Activated CD4-positive, alpha-beta memory T cell treated with anti-CD3 and anti-CD28 coated beads for 36 hours (primary cell): ENCODE data around the gene RBM42. TPM values are rescaled to one million over a fixed set of nuclear protein-coding genes. Genes with fewer than 3 reads are reported as not detected.
A peak's percentile ranks its signal among the peaks of the same experiment; 100 is the strongest.

ENCODE experiments used
- CTCF ChIA-PET: fragments of 350-600 bp; sonication (Branson Sonifier 250); formaldehyde crosslinking; loops from one replicate; lab custom pipeline; 2021; ENCODE audit warnings: antibody characterized with exemption, inconsistent platforms; lab: Charles Lee
- POLR2A ChIA-PET: fragments of 350-600 bp; sonication (Branson Sonifier 250); formaldehyde crosslinking; loops from one replicate; lab custom pipeline; 2021; ENCODE audit warnings: antibody characterized with exemption; lab: Charles Lee
- DNase-seq: peaks from one replicate; pipeline ENCODE4 v3.0.0-alpha.2; 2020
- H3K27ac Mint-ChIP-seq: one replicate; pipeline ENCODE4 v1.8.0; 2021; ENCODE audit warnings: mixed read lengths
- H3K27me3 Mint-ChIP-seq: one replicate; pipeline ENCODE4 v1.8.0; 2021; ENCODE audit warnings: mixed read lengths
- H3K36me3 Mint-ChIP-seq: one replicate; pipeline ENCODE4 v1.8.0; 2021; ENCODE audit warnings: mixed read lengths
- H3K4me1 Mint-ChIP-seq: one replicate; pipeline ENCODE4 v1.8.0; 2021; ENCODE audit warnings: low read depth, mixed read lengths
- H3K4me3 Mint-ChIP-seq: one replicate; pipeline ENCODE4 v1.8.0; 2021; ENCODE audit warnings: mild to moderate bottlenecking, mixed read lengths
- H3K9me3 Mint-ChIP-seq: one replicate; pipeline ENCODE4 v1.8.0; 2021; ENCODE audit warnings: mixed read lengths
- intact Hi-C: fragments of 100-400 bp; cut with micrococcal nuclease; formaldehyde crosslinking; loops from one replicate; pipeline ENCODE4 v1.15.1; 2023
- total RNA-seq, 2 experiments: library from RNA; stranded (reverse); gene quantifications; one replicate each; pipeline ENCODE4 v1.2.3, GENCODE V29; 2021

The RBM42 gene
- total RNA-seq, 2 experiments from 2014 or later = 86.4 to 88.0 TPM

- ChIA-PET CTCF (interaction anchor here (1.2 to 1.6 kb wide), 3 partner anchors 16 to 258 kb away, joined by 3 to 6 read pairs (median 4); partner anchors contain the start of gene COX6B1), POLR2A (interaction anchor here (1.1 to 1.5 kb wide), 4 partner anchors 25 to 38 kb away, joined by 3 to 9 read pairs (median 4); partner anchors contain the start of gene COX6B1)
- H3K9me3 Mint-ChIP-seq = no peaks in the 10 kb centered on the region
- DNase-seq = peak; percentile 86
- H3K27ac Mint-ChIP-seq = peak overlapping the region; percentile 38
- peaks cover 8% of the 10 kb centered on the region for H3K4me1 Mint-ChIP-seq
- H3K4me3 Mint-ChIP-seq = peak overlapping the region; percentile 69
- intact Hi-C loops = loop anchor here (1.0 kb wide), 1 partner anchor 25 kb away; the partner anchor contains the start of gene COX6B1
- H3K36me3 Mint-ChIP-seq = no peaks in the 10 kb centered on the region
- H3K27me3 Mint-ChIP-seq = peaks cover 23% of the 10 kb centered on the region
These were observed 44.4 kb downstream of the RBM42 start for GRCh38 chr19:35673121-35673804.

- H3K4me3 Mint-ChIP-seq = no peak overlapping the region
These were observed 46.8 kb downstream of the RBM42 start for GRCh38 chr19:35675589-35676140.

More at GRCh38 chr19:35675589-35676140, 46.8 kb downstream of the RBM42 start:
- Mint-ChIP-seq H3K9me3 (no peaks in the 10 kb centered on the region), H3K4me1 (peaks cover 8% of the 10 kb centered on the region), H3K36me3 (no peaks in the 10 kb centered on the region), H3K27ac (no peak overlapping the region), H3K27me3 (peaks cover 13% of the 10 kb centered on the region)
- CTCF ChIA-PET = no interaction called here
- DNase-seq = no peak
- POLR2A ChIA-PET = no interaction called here
- intact Hi-C loops = no loop called here

Other genes with a start within 250 kb of the RBM42 start
- not detected for gene FFAR2, start 180.8 kb upstream of the RBM42 start, total RNA-seq
- not detected for gene KRTDAP, start 138.6 kb upstream of the RBM42 start, total RNA-seq
- gene DMKN, start 115.4 kb upstream of the RBM42 start, total RNA-seq = 1 to 10 TPM; 2.1 to 2.4 TPM
- under 1 TPM in 1 of 2 experiments, not detected in 1; 0.10 TPM for gene SBSN, start 100.7 kb upstream of the RBM42 start, total RNA-seq
- gene GAPDHS, start 95.6 kb upstream of the RBM42 start, total RNA-seq = not detected
- 10 to 100 TPM; 73.5 to 81.9 TPM for gene TMEM147, start 83.4 kb upstream of the RBM42 start, total RNA-seq
- gene ATP4A, start 65.4 kb upstream of the RBM42 start, total RNA-seq = not detected
- gene PMIS2, start 42.9 kb upstream of the RBM42 start, total RNA-seq = not detected
- 10 to 100 TPM; 36.6 to 43.1 TPM for gene HAUS5, start 16.3 kb upstream of the RBM42 start, total RNA-seq
- under 1 TPM; 0.70 to 0.83 TPM for gene ETV2, start 12.7 kb downstream of the RBM42 start, total RNA-seq
- gene COX6B1, start 19.3 kb downstream of the RBM42 start, total RNA-seq = 100 to 1,000 TPM; 444 to 453 TPM
- gene UPK1A, start 37.5 kb downstream of the RBM42 start, total RNA-seq = 1 to 10 TPM in 1 of 2 experiments, under 1 TPM in 1; 0.90 to 1.0 TPM
- 100 to 1,000 TPM; 226 to 228 TPM for gene ZBTB32, start 75.5 kb downstream of the RBM42 start, total RNA-seq
- 10 to 100 TPM; 47.0 to 54.2 TPM for gene KMT2B, start 89.0 kb downstream of the RBM42 start, total RNA-seq
- 10 to 100 TPM; 90.1 to 92.8 TPM for gene IGFLR1, start 113.4 kb downstream of the RBM42 start, total RNA-seq
- gene U2AF1L4, start 116.4 kb downstream of the RBM42 start, total RNA-seq = 10 to 100 TPM; 34.6 to 37.8 TPM
- gene PSENEN, start 116.6 kb downstream of the RBM42 start, total RNA-seq = 10 to 100 TPM; 46.7 to 47.9 TPM
- gene LIN37, start 119.5 kb downstream of the RBM42 start, total RNA-seq = 1 to 10 TPM; 7.5 TPM
- under 1 TPM; 0.36 to 0.53 TPM for gene HSPB6, start 128.0 kb downstream of the RBM42 start, total RNA-seq
- 10 to 100 TPM; 38.4 to 40.0 TPM for gene PROSER3, start 129.1 kb downstream of the RBM42 start, total RNA-seq
- 10 to 100 TPM; 35.0 to 39.3 TPM for gene ARHGAP33, start 146.5 kb downstream of the RBM42 start, total RNA-seq
- gene PRODH2, start 183.8 kb downstream of the RBM42 start, total RNA-seq = not detected
- gene NPHS1, start 223.5 kb downstream of the RBM42 start, total RNA-seq = not detected
- under 1 TPM; 0.78 to 0.92 TPM for gene KIRREL2, start 227.9 kb downstream of the RBM42 start, total RNA-seq
- gene APLP1, start 239.5 kb downstream of the RBM42 start, total RNA-seq = 1 to 10 TPM; 1.2 to 2.6 TPM